Measurements from ENCODE around the gene MOB1A. TPM values are rescaled to one million over a fixed set of nuclear protein-coding genes. Genes with fewer than 3 reads are reported as not detected.
A peak's percentile ranks its signal among the peaks of the same experiment; 100 is the strongest.

MOB1A gene
- total and polyA plus RNA-seq, 10 of the 15 experiments (the other 5 are each of a cell fraction or from before 2014, with no cell fraction given): 41.2 to 232 (median 172) TPM

DNA sequence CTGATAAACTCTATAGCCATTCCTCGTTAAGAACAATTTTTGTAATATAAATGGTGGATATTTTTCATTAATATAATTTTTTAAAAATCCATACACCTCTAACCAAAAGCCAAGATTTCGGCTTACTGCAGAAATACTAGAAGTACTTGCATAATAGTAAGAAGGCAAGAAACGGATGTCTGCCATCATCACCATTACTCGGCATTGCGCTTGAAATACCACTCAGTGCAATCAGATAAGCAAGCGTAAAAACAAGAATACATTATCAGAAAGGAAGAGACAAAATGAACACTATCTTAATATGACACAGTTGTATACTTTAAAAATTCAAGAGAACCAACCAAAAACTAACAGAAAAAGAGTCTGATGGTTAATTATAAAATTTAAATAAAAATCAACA is 15.7 kb downstream of the MOB1A start:
- H4K20me1 ChIP-seq (ENCODE audit: control insufficient read depth, insufficient read depth): no peaks in the 10 kb centered on the region
- H3K79me2 ChIP-seq (ENCODE audit: control insufficient read depth, insufficient read depth, low read length): peaks cover 23% of the 10 kb centered on the region
- TSS peak; percentile 6 for BruUV-seq (replicated peaks)
- intact Hi-C loops (cut with micrococcal nuclease; ENCODE audit: unreplicated experiment) (no loop called here), in situ Hi-C loops (cut with MboI) (no loop called here)
- H3K9ac ChIP-seq (ENCODE audit: control insufficient read depth, insufficient read depth, low read length): no peak overlapping the region
- H3K9me3 ChIP-seq (replicated peaks; ENCODE audit: control insufficient read depth, insufficient read depth, low read length): peaks cover 3% of the 10 kb centered on the region; the same call in 2 of the 3 replicates
- H3K27ac ChIP-seq (ENCODE audit: control insufficient read depth, insufficient read depth): no peak overlapping the region
- CTCF ChIA-PET: interaction anchor here (0.7 to 2.3 kb wide), 7 partner anchors 8 to 339 kb away, joined by 3 to 9 read pairs (median 5); partner anchors contain the start of genes BOLA3 and MTHFD2
- H3K27me3 ChIP-seq (replicated peaks in 1 of 2; ENCODE audit: control insufficient read depth in 2 of 2, insufficient read depth in 2 of 2, low read length in 1 of 2): no peaks in the 10 kb centered on the region
- POLR2A ChIA-PET: no interaction called here
- no peak for FAIRE-seq
- RAD21 ChIA-PET (ENCODE audit: unreplicated experiment): no interaction called here
- H3K4me3 ChIP-seq: no peak overlapping the region
- no peak overlapping the region for H2AFZ ChIP-seq (ENCODE audit: control insufficient read depth, low read depth, low read length)
- ATAC-seq: no peak
- WGBS (ENCODE audit: insufficient coverage, insufficient replicate concordance, low lambda C conversion rate, missing lambda C conversion rate): 96% methylated on average over 6 of the region's 6 CpGs
- DNase-seq (ENCODE audit: low read depth, low spot score): no peak
- TF ChIP-seq MYB (IDR thresholded peaks at IDR 0.05; ENCODE audit: borderline replicate concordance, low read depth, low read length) (no peak), EP300 (IDR thresholded peaks at IDR 0.05; ENCODE audit: borderline replicate concordance in 1 of 2, control insufficient read depth in 1 of 2, low read depth in 2 of 2, low read length in 2 of 2) (no peak), SIN3A (IDR thresholded peaks at IDR 0.05; ENCODE audit: low read depth, low read length) (no peak), YY1 (IDR thresholded peaks at IDR 0.05; ENCODE audit: low read depth, low read length) (no peak), RFX5 (IDR thresholded peaks at IDR 0.05; ENCODE audit: low read depth, low read length) (no peak), RAD51 (IDR thresholded peaks at IDR 0.05) (no peak), ATF2 (IDR thresholded peaks at IDR 0.05; ENCODE audit: low read length) (no peak), NFXL1 (IDR thresholded peaks at IDR 0.05; ENCODE audit: borderline replicate concordance) (no peak), YBX1 (IDR thresholded peaks at IDR 0.05) (no peak), BACH1 (IDR thresholded peaks at IDR 0.05; ENCODE audit: borderline replicate concordance) (no peak), ASH2L (IDR thresholded peaks at IDR 0.05; ENCODE audit: borderline replicate concordance, low read depth) (no peak), CBX5 (IDR thresholded peaks at IDR 0.05; ENCODE audit: low read depth) (no peak), KLF5 (IDR thresholded peaks at IDR 0.05; ENCODE audit: partially characterized antibody) (no peak), HDAC6 (IDR thresholded peaks at IDR 0.05; ENCODE audit: unreplicated experiment) (no peak)
- TF ChIP-seq, protein P1, sequence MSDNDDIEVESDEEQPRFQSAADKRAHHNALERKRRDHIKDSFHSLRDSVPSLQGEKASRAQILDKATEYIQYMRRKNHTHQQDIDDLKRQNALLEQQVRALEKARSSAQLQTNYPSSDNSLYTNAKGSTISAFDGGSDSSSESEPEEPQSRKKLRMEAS (IDR thresholded peaks at IDR 0.05; ENCODE audit: low read depth, low read length): no peak
- no peaks in the 10 kb centered on the region for H3K4me1 ChIP-seq (ENCODE audit: control insufficient read depth, insufficient read depth, low read length)
- no peak overlapping the region for H3K4me2 ChIP-seq (ENCODE audit: control insufficient read depth, insufficient read depth)
- H3K36me3 ChIP-seq (ENCODE audit: control insufficient read depth in 2 of 2, insufficient read depth in 2 of 2, low read length in 1 of 2): peaks cover 13 to 57% of the 10 kb centered on the region in 2 experiments
- SMC1A ChIA-PET (ENCODE audit: uncharacterized antibody, unreplicated experiment): interaction anchor here (1.3 to 3.2 kb wide), 3 partner anchors 8 to 12 kb away, joined by 4 to 15 read pairs (median 14); no protein-coding TSS in a partner anchor

Measured in GM12878 (cell line).